Parathyroid adenoma (tissue), 2 donors: ENCODE measurements around the gene HMOX2.

Source experiments
- H2AFZ ChIP-seq: fragments of 300-600 bp; sonication (generic); one replicate; pipeline ENCODE4 v1.7.0; 2017; ENCODE audit warnings: antibody characterized with exemption, mild to moderate bottlenecking
- H3K27ac ChIP-seq: fragments of 300-600 bp; sonication (generic); one replicate; pipeline ENCODE4 v1.7.0; 2017
- H3K27me3 ChIP-seq: fragments of 300-600 bp; sonication (generic); one replicate; pipeline ENCODE4 v1.7.0; 2017; ENCODE audit warnings: low read length; ENCODE audit not compliant: control insufficient read depth, insufficient read depth
- H3K36me3 ChIP-seq: fragments of 300-600 bp; sonication (generic); one replicate; pipeline ENCODE4 v1.7.0; 2017; ENCODE audit warnings: low read length; ENCODE audit not compliant: control insufficient read depth, insufficient read depth
- H3K4me1 ChIP-seq: fragments of 300-600 bp; sonication (generic); one replicate; pipeline ENCODE4 v1.7.0; 2017; ENCODE audit warnings: control low read depth
- H3K4me2 ChIP-seq: fragments of 300-600 bp; sonication (generic); one replicate; pipeline ENCODE4 v1.7.0; 2017; ENCODE audit warnings: low read length
- H3K4me3 ChIP-seq: fragments of 300-600 bp; sonication (generic); one replicate; pipeline ENCODE4 v1.7.0; 2017; ENCODE audit warnings: low read depth, low read length
- H3K79me2 ChIP-seq: fragments of 300-600 bp; sonication (generic); one replicate; pipeline ENCODE4 v1.7.0; 2017; ENCODE audit warnings: control low read depth
- H3K9ac ChIP-seq: fragments of 300-600 bp; sonication (generic); one replicate; pipeline ENCODE4 v1.7.0; 2017; ENCODE audit warnings: mild to moderate bottlenecking
- H3K9me3 ChIP-seq: fragments of 300-600 bp; sonication (generic); one replicate; pipeline ENCODE4 v1.7.0; 2017; ENCODE audit warnings: low read length; ENCODE audit not compliant: control insufficient read depth
- CTCF ChIP-seq: fragments of 300-600 bp; sonication (generic); IDR thresholded peaks from one replicate; pipeline ENCODE4 v1.7.0; 2017; ENCODE audit warnings: antibody characterized with exemption, mild to moderate bottlenecking
- donor health status: primary hyperparathyroidism.

HMOX2 gene

GRCh38 chr16:4529085-4530060 lies 53.2 kb downstream of the HMOX2 start:
- peaks cover 19% of the 10 kb centered on the region for H3K4me1 ChIP-seq
- no peak overlapping the region for H2AFZ ChIP-seq
- H3K4me3 ChIP-seq: no peak overlapping the region
- peaks cover 6% of the 10 kb centered on the region for H3K79me2 ChIP-seq
- no peaks in the 10 kb centered on the region for H3K27me3 ChIP-seq
- no peak overlapping the region for H3K4me2 ChIP-seq
- no peak for TF ChIP-seq CTCF
- H3K9me3 ChIP-seq: no peaks in the 10 kb centered on the region
- H3K36me3 ChIP-seq: no peaks in the 10 kb centered on the region
- no peak overlapping the region for H3K27ac ChIP-seq
- H3K9ac ChIP-seq: no peak overlapping the region

GRCh38 chr16:4531811-4532210 lies 55.6 kb downstream of the HMOX2 start:
- peaks cover 6% of the 10 kb centered on the region for H3K79me2 ChIP-seq
- H3K27ac ChIP-seq: no peak overlapping the region
- H3K4me1 ChIP-seq: peaks cover 7% of the 10 kb centered on the region
- no peaks in the 10 kb centered on the region for H3K9me3 ChIP-seq
- H3K9ac ChIP-seq: no peak overlapping the region
- no peaks in the 10 kb centered on the region for H3K27me3 ChIP-seq
- no peak overlapping the region for H3K4me2 ChIP-seq
- H3K4me3 ChIP-seq: no peak overlapping the region
- H2AFZ ChIP-seq: no peak overlapping the region
- no peak for TF ChIP-seq CTCF
- no peaks in the 10 kb centered on the region for H3K36me3 ChIP-seq

GRCh38 chr16:4532238-4532637 lies 56.0 kb downstream of the HMOX2 start:
- H3K4me2 ChIP-seq: no peak overlapping the region
- no peak overlapping the region for H2AFZ ChIP-seq
- peaks cover 5% of the 10 kb centered on the region for H3K79me2 ChIP-seq
- no peak overlapping the region for H3K4me3 ChIP-seq
- H3K36me3 ChIP-seq: no peaks in the 10 kb centered on the region
- peaks cover 7% of the 10 kb centered on the region for H3K4me1 ChIP-seq
- H3K27ac ChIP-seq: no peak overlapping the region
- no peaks in the 10 kb centered on the region for H3K27me3 ChIP-seq
- no peaks in the 10 kb centered on the region for H3K9me3 ChIP-seq
- TF ChIP-seq CTCF: no peak
- H3K9ac ChIP-seq: no peak overlapping the region

- Histone ChIP-seq H3K4me2 (no peak overlapping the region), H3K27ac (no peak overlapping the region), H3K27me3 (no peaks in the 10 kb centered on the region)
These were observed 57.3 kb downstream of the HMOX2 start for GRCh38 chr16:4533490-4533889.

More at GRCh38 chr16:4533490-4533889, 57.3 kb downstream of the HMOX2 start:
- H3K9me3 ChIP-seq: no peaks in the 10 kb centered on the region
- H3K4me1 ChIP-seq: peaks cover 7% of the 10 kb centered on the region
- no peaks in the 10 kb centered on the region for H3K36me3 ChIP-seq
- peaks cover 2% of the 10 kb centered on the region for H3K79me2 ChIP-seq
- H3K9ac ChIP-seq: no peak overlapping the region
- no peak for TF ChIP-seq CTCF
- no peak overlapping the region for H3K4me3 ChIP-seq
- no peak overlapping the region for H2AFZ ChIP-seq
